Prostate gland (tissue), 2 donors: ENCODE measurements around the gene TBC1D9B.

Experiments used
- POLR2A ChIP-seq: fragments of 450-650 bp; IDR thresholded peaks from one replicate; pipeline ENCODE4 v1.6.1; 2016; ENCODE audit warnings: antibody characterized with exemption, mild to moderate bottlenecking
- POLR2AphosphoS5 ChIP-seq: sonication (generic); formaldehyde crosslinking; IDR thresholded peaks from one replicate; pipeline ENCODE4 v1.6.1; 2017; ENCODE audit warnings: antibody characterized with exemption
- TF ChIP-seq, protein P1 (sequence below), 4 experiments: fragments of 200-600 bp in 2 of 4; fragments of 450-650 bp in 2 of 4; sonication (generic) in 2 of 4; IDR thresholded peaks; 1 replicate in 3 of 4; 2 replicates in 1 of 4; pipeline ENCODE4 v1.5.1; 2016 to 2019; ENCODE audit warnings: antibody characterized with exemption in 4 of 4, mild to moderate bottlenecking in 2 of 4, moderate library complexity in 2 of 4

DNA sequence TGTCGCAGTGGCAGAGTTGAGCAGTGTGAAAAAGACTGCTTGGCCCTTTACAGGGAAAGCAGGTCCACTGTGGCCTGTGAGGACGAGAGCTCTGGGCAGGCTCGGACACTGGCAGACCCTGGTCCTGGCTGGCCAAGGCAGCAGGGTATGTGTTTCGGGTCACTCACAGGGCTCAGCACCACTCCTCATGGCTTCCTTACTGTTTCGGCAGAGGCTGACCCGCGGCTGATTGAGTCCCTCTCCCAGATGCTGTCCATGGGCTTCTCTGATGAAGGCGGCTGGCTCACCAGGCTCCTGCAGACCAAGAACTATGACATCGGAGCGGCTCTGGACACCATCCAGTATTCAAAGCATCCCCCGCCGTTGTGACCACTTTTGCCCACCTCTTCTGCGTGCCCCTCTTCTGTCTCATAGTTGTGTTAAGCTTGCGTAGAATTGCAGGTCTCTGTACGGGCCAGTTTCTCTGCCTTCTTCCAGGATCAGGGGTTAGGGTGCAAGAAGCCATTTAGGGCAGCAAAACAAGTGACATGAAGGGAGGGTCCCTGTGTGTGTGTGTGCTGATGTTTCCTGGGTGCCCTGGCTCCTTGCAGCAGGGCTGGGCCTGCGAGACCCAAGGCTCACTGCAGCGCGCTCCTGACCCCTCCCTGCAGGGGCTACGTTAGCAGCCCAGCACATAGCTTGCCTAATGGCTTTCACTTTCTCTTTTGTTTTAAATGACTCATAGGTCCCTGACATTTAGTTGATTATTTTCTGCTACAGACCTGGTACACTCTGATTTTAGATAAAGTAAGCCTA is 71.3 kb downstream of the TBC1D9B start:
- TF ChIP-seq, protein P1, sequence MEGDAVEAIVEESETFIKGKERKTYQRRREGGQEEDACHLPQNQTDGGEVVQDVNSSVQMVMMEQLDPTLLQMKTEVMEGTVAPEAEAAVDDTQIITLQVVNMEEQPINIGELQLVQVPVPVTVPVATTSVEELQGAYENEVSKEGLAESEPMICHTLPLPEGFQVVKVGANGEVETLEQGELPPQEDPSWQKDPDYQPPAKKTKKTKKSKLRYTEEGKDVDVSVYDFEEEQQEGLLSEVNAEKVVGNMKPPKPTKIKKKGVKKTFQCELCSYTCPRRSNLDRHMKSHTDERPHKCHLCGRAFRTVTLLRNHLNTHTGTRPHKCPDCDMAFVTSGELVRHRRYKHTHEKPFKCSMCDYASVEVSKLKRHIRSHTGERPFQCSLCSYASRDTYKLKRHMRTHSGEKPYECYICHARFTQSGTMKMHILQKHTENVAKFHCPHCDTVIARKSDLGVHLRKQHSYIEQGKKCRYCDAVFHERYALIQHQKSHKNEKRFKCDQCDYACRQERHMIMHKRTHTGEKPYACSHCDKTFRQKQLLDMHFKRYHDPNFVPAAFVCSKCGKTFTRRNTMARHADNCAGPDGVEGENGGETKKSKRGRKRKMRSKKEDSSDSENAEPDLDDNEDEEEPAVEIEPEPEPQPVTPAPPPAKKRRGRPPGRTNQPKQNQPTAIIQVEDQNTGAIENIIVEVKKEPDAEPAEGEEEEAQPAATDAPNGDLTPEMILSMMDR (IDR thresholded peaks at IDR 0.05), result no peak
- TF ChIP-seq POLR2AphosphoS5 (no peak), POLR2A (no peak)
